NB4 (cell line): ENCODE measurements around the gene PROM1.

ENCODE experiments used
- DNase-seq: peaks from one replicate; pipeline ENCODE4 v3.0.0; 2010; ENCODE audit warnings: low read depth
- H3K4me3 ChIP-seq: one replicate; pipeline ENCODE4 v1.5.1; 2011; ENCODE audit warnings: mild to moderate bottlenecking, low read depth, low read length, moderate library complexity
- MYC ChIP-seq: IDR thresholded peaks from 2 replicates; pipeline ENCODE4 v1.6.1; 2011; ENCODE audit warnings: low read depth, low read length
- POLR2A ChIP-seq: IDR thresholded peaks from 2 replicates; pipeline ENCODE4 v1.6.1; 2011; ENCODE audit warnings: mild to moderate bottlenecking; ENCODE audit not compliant: insufficient read length; ENCODE audit errors: extremely low read depth
- TF ChIP-seq, protein P1 (sequence below): IDR thresholded peaks from 2 replicates; pipeline ENCODE4 v1.6.1; 2011; ENCODE audit warnings: low read depth, low read length
- TF ChIP-seq, protein P2 (sequence below): IDR thresholded peaks from one replicate; pipeline ENCODE4 v1.5.1; 2012; ENCODE audit warnings: low read depth, low read length

Gene PROM1

DNA sequence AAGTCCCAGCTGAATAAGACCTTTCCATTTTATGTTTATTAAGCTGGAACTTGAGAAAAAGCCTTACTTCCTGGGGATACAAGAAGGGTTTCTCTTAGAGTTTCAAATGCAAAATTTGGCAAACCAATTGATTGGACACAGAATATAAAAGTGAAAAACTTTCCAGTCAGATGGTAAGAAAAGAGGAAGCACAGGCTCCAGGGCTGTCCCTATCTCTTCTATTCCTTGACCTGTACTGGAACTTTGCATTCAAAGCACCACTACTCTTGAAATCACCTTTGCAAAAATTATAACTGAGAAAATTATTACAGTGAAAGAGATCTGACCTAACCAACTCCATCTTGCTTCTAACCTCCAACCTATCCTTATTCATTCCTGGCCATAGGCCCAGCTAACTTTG is 11.7 kb downstream of the PROM1 start:
- no peak for DNase-seq
- no peak overlapping the region for H3K4me3 ChIP-seq
- TF ChIP-seq, protein P1, sequence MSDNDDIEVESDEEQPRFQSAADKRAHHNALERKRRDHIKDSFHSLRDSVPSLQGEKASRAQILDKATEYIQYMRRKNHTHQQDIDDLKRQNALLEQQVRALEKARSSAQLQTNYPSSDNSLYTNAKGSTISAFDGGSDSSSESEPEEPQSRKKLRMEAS = no peak
- TF ChIP-seq POLR2A (no peak), MYC (no peak)
- TF ChIP-seq, protein P2, sequence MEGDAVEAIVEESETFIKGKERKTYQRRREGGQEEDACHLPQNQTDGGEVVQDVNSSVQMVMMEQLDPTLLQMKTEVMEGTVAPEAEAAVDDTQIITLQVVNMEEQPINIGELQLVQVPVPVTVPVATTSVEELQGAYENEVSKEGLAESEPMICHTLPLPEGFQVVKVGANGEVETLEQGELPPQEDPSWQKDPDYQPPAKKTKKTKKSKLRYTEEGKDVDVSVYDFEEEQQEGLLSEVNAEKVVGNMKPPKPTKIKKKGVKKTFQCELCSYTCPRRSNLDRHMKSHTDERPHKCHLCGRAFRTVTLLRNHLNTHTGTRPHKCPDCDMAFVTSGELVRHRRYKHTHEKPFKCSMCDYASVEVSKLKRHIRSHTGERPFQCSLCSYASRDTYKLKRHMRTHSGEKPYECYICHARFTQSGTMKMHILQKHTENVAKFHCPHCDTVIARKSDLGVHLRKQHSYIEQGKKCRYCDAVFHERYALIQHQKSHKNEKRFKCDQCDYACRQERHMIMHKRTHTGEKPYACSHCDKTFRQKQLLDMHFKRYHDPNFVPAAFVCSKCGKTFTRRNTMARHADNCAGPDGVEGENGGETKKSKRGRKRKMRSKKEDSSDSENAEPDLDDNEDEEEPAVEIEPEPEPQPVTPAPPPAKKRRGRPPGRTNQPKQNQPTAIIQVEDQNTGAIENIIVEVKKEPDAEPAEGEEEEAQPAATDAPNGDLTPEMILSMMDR = no peak

GRCh38 chr4:16070203-16070602 is 13.6 kb downstream of the PROM1 start:
- no peak for DNase-seq
- H3K4me3 ChIP-seq = no peak overlapping the region
- TF ChIP-seq, protein P1 = no peak
- TF ChIP-seq MYC = no peak
- TF ChIP-seq, protein P2 = no peak
- no peak for TF ChIP-seq POLR2A

- TF ChIP-seq MYC = no peak; the same call in 1 of the 2 replicates
- TF ChIP-seq, protein P1 = no peak
- no peak for TF ChIP-seq POLR2A
- TF ChIP-seq, protein P2 = no peak
- H3K4me3 ChIP-seq = no peak overlapping the region
- peak; percentile 9 for DNase-seq
Measured at GRCh38 chr4:16067515-16067914, 16.3 kb downstream of the PROM1 start.

DNA sequence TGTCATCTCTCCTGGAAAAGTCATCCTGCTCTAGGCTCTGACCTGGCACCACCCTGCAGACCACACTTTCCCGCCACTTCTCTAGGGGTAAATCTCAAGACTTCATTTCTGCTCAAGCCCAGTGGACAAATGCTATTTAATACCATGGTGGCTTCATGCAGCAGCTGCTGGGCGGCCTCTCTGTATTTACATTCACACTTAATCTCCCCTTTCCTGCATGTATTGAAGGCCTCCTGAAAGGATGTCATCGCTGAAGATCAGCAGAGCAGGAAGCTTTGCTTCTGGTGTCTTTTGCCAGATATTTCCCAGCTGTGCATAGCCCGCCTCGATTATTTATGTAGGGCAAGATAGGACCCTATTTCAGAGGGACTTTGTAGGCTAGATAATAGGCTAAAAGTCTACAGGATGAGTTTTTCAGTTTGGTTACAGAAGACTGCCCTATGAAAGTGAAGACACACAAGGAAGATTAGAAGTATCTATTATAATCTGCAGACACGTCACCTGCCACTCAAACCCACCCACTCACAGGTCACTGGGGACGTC is 17.2 kb downstream of the PROM1 start:
- TF ChIP-seq, protein P2 = no peak
- TF ChIP-seq, protein P1 = no peak
- no peak for TF ChIP-seq POLR2A
- no peak for TF ChIP-seq MYC

DNA sequence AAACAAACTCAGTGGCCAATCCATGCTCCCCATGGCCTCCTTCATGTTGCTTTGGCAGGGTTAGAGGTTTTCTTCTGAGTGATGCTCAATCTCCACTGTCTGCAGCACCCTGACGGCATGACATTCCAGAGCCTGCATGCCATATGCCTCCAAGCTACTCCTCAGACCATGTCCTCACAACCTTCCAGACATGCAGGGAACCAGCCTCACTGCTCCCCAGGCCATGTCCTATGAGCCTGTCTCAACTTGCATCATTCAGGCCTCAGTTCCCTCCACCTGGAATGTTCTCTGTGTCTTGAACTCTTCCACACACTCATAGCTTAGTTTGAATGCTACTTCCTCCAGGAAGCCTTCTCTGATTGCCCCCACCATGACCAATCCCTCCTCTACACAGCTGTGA is 18.8 kb downstream of the PROM1 start:
- no peak for DNase-seq
- H3K4me3 ChIP-seq = no peak overlapping the region
- TF ChIP-seq, protein P1 = no peak

More for the DNA sequence above, 17.2 kb downstream of the PROM1 start:
- no peak for DNase-seq
- H3K4me3 ChIP-seq = no peak overlapping the region

GRCh38 chr4:16062601-16063000 is 21.2 kb downstream of the PROM1 start:
- H3K4me3 ChIP-seq = no peak overlapping the region
- TF ChIP-seq POLR2A (no peak), MYC (no peak)
- TF ChIP-seq, protein P2 = no peak
- TF ChIP-seq, protein P1 = no peak
- DNase-seq = no peak
